Measurements from ENCODE around the gene NFATC2IP.

Gene NFATC2IP

DNA sequence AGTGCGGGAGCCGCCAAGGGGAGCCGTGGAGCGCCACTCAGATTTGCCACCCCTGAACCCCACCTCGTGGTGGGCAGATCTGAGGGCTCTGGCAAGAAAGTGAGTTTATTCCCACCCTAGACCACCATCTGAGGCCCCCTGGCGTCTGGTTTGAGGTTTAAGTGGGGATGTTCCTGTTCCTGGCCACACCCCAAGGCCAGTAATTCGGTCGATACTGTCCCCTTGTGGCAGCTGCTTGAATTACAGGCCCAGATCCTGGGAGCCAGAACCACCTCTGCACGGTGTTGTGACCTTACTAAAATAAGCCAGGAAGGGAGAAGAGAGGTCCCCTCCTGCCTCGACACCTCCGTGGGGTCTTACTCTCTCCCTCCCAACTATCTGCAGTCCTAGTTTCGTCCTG lies 30.8 kb downstream of the NFATC2IP start:
- ChIA-PET CTCF (no interaction called here), POLR2A (no interaction called here)
- peak; percentile 51 for DNase-seq (ENCODE audit: extremely low spot score)
- TF ChIP-seq, protein P1, sequence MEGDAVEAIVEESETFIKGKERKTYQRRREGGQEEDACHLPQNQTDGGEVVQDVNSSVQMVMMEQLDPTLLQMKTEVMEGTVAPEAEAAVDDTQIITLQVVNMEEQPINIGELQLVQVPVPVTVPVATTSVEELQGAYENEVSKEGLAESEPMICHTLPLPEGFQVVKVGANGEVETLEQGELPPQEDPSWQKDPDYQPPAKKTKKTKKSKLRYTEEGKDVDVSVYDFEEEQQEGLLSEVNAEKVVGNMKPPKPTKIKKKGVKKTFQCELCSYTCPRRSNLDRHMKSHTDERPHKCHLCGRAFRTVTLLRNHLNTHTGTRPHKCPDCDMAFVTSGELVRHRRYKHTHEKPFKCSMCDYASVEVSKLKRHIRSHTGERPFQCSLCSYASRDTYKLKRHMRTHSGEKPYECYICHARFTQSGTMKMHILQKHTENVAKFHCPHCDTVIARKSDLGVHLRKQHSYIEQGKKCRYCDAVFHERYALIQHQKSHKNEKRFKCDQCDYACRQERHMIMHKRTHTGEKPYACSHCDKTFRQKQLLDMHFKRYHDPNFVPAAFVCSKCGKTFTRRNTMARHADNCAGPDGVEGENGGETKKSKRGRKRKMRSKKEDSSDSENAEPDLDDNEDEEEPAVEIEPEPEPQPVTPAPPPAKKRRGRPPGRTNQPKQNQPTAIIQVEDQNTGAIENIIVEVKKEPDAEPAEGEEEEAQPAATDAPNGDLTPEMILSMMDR (IDR thresholded peaks at IDR 0.05; ENCODE audit: control extremely low read depth, extremely low read depth, low read depth, missing control alignments), result peak; percentile 13

DNA sequence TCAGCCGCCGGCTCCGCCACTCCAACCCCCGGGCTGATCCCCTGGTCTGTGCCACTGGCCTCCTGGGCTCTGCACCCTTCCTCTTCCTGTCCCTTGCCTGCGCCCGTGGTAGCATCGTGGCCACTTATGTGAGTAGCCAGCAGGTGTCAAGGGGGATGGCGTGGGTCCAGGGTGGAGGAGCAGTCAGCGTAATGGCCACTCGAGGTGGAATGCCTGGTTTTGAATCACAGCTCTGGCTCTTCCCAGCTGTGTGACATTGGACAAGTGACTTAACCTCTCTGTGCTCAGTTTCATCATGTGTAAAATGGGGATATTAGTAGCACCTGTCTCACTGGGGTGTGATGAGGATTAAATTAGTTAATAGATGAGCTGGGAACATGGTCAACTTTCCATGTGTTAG lies 31.7 kb downstream of the NFATC2IP start:
- TF ChIP-seq, protein P1 (IDR thresholded peaks at IDR 0.05; ENCODE audit: control extremely low read depth, extremely low read depth, low read depth, missing control alignments), result no peak
- DNase-seq (ENCODE audit: extremely low spot score), result no peak
- CTCF ChIA-PET, result no interaction called here
- POLR2A ChIA-PET, result no interaction called here

DNA sequence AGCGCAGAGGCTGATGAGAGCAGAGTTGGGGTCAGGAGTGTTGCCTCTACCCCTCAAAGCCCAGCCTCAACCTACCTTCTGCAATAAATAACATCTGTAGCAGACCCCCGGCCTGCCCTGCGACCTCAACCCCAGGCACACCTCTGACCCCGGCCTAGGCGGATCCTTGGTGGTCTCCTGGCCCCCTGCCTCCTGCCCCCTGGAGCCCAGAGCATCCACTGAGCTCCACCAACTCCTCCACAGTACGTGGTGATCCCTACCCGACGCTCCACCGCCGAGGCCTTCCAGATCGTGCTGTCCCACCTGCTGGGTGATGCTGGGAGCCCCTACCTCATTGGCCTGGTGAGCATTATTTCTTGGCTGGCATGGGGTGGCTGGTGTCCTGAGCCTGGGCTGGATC lies 32.2 kb downstream of the NFATC2IP start:
- TF ChIP-seq, protein P1 (IDR thresholded peaks at IDR 0.05; ENCODE audit: control extremely low read depth, extremely low read depth, low read depth, missing control alignments), result no peak
- POLR2A ChIA-PET, result no interaction called here
- CTCF ChIA-PET, result no interaction called here
- no peak for DNase-seq (ENCODE audit: extremely low spot score)

DNA sequence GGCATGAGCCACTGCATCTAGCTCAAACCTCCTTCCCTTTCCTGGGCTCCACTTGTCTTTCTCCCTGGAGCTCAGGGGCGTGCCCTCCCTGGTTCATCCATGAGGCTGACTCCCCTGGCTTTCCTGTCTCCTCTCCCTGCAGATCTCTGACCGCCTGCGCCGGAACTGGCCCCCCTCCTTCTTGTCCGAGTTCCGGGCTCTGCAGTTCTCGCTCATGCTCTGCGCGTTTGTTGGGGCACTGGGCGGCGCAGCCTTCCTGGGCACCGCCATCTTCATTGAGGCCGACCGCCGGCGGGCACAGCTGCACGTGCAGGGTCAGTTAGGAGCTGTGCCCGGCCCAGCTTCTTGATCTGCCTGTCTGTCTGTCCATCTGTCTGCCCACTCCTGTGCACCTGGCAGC lies 32.9 kb downstream of the NFATC2IP start:
- POLR2A ChIA-PET, result no interaction called here
- CTCF ChIA-PET, result interaction anchor here (3.8 kb wide), 1 partner anchor 10 kb away, joined by 16 read pairs; the partner anchor contains the start of gene SPNS1
- TF ChIP-seq, protein P1 (IDR thresholded peaks at IDR 0.05; ENCODE audit: control extremely low read depth, extremely low read depth, low read depth, missing control alignments), result no peak
- DNase-seq (ENCODE audit: extremely low spot score), result no peak

DNA sequence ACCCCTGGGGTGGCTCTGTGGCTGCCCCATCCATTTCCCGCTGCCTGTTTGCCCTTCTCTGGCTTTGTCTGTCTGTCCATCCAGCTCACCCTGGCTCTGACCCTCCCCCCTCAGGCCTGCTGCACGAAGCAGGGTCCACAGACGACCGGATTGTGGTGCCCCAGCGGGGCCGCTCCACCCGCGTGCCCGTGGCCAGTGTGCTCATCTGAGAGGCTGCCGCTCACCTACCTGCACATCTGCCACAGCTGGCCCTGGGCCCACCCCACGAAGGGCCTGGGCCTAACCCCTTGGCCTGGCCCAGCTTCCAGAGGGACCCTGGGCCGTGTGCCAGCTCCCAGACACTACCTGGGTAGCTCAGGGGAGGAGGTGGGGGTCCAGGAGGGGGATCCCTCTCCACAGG lies 33.4 kb downstream of the NFATC2IP start:
- DNase-seq (ENCODE audit: extremely low spot score), result no peak
- ChIA-PET CTCF (interaction anchor here (3.8 kb wide), 1 partner anchor 10 kb away, joined by 16 read pairs; the partner anchor contains the start of gene SPNS1), POLR2A (no interaction called here)
- TF ChIP-seq, protein P1 (IDR thresholded peaks at IDR 0.05; ENCODE audit: control extremely low read depth, extremely low read depth, low read depth, missing control alignments), result no peak

DNA sequence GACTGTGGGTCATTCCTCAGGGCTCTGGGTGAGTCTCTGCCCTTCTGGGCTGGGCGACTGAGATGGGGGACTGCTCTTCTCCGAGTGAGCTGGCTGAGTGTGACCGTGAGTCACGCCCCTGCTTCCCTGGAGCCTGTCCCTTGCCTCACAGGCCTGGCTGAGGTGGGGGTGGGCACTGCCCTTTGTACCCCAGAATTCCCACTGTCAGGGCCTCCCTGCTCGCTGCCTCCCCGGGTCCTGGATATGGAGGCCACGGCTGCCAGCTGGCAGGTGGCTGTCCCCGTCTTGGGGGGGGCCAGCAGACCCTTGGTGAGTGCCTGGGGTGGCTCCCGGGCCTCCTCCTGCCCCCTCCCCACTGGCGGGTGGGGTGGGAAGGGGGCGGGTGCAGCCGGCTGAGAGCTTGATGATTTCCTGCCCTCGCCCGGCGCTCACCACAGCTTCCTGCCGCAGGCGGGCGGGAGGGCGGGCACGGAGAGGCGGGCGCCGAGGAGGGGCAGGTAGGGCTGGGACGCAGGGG lies 33.9 kb downstream of the NFATC2IP start, which contains the start of gene LAT:
Gene LAT, plus strand, starts transcription at position 434 of the 517 bp plus-strand sequence. CDS start 366 bp downstream, outside the sequence.
- ChIA-PET CTCF (interaction anchor here (3.8 kb wide), 1 partner anchor 11 kb away, joined by 16 read pairs; the partner anchor contains the start of gene SPNS1), POLR2A (interaction anchor here (0.6 kb wide), 2 partner anchors 8 to 84 kb away, joined by 3 to 4 read pairs; no protein-coding TSS in a partner anchor)
- DNase-seq (ENCODE audit: extremely low spot score), result peak; percentile 48
- TF ChIP-seq, protein P1 (IDR thresholded peaks at IDR 0.05; ENCODE audit: control extremely low read depth, extremely low read depth, low read depth, missing control alignments), result no peak

Data from GM10248 (cell line).